ENCODE measurements around the gene RIMS4. TPM values are rescaled to one million over a fixed set of nuclear protein-coding genes. Genes with fewer than 3 reads are reported as not detected.
A peak's percentile ranks its signal among the peaks of the same experiment; 100 is the strongest.

Gene RIMS4
- total and polyA plus RNA-seq, 2 of the 13 experiments (the other 11 are each of a cell fraction or from before 2014, with no cell fraction given): 0.01 to 0.07 TPM

GRCh38 chr20:44736170-44737021 lies 74.0 kb downstream of the RIMS4 start (continued):
- peak; percentile 44; the same call in 1 of the 2 replicates for TF ChIP-seq POLR2AphosphoS5 (IDR thresholded peaks at IDR 0.05; ENCODE audit: low read depth, low read length)
- TF ChIP-seq MTA1 (CRISPR knock-in tag; IDR thresholded peaks at IDR 0.05; ENCODE audit: borderline replicate concordance): no peak
- TF ChIP-seq ZNF7 (CRISPR knock-in tag; IDR thresholded peaks at IDR 0.05): no peak
- TF ChIP-seq IKZF4 (CRISPR knock-in tag; IDR thresholded peaks at IDR 0.05; ENCODE audit: borderline replicate concordance, low read depth, not compliant biosample characterization): no peak
- TF ChIP-seq ZNF10 (CRISPR knock-in tag; IDR thresholded peaks at IDR 0.05; ENCODE audit: borderline replicate concordance, low read depth): no peak
- no peak for TF ChIP-seq ZBTB39 (CRISPR knock-in tag; IDR thresholded peaks at IDR 0.05)
- no peak for TF ChIP-seq TBX2 (CRISPR knock-in tag; IDR thresholded peaks at IDR 0.05; ENCODE audit: borderline replicate concordance)
- TF ChIP-seq IRF2 (CRISPR knock-in tag; IDR thresholded peaks at IDR 0.05): peak; percentile 80
- no peak for TF ChIP-seq ZBTB21 (CRISPR knock-in tag; IDR thresholded peaks at IDR 0.05)
- peak; percentile 61; the same call in 1 of the 2 replicates for TF ChIP-seq ZMYM3 (CRISPR knock-in tag; IDR thresholded peaks at IDR 0.05)
- no peak for TF ChIP-seq CENPX (CRISPR knock-in tag; IDR thresholded peaks at IDR 0.05)
- TF ChIP-seq KDM5A (IDR thresholded peaks at IDR 0.05; ENCODE audit: borderline replicate concordance, low read length): no peak
- TF ChIP-seq RFXANK (CRISPR knock-in tag; IDR thresholded peaks at IDR 0.05): no peak
- TF ChIP-seq JUN (CRISPR knock-in tag; IDR thresholded peaks at IDR 0.05): no peak
- TF ChIP-seq ZNF362 (CRISPR knock-in tag; IDR thresholded peaks at IDR 0.05; ENCODE audit: borderline replicate concordance): no peak
- 0 out of 2 replicates have a peak, but pooled peaks have one; percentile 29 for TF ChIP-seq ZFP1 (CRISPR knock-in tag; IDR thresholded peaks at IDR 0.05)
- no peak for TF ChIP-seq SKIL (CRISPR knock-in tag; IDR thresholded peaks at IDR 0.05; ENCODE audit: borderline replicate concordance)
- no peak for TF ChIP-seq ZBTB37 (CRISPR knock-in tag; IDR thresholded peaks at IDR 0.05)
- peak; percentile 67 for TF ChIP-seq SUZ12 (IDR thresholded peaks at IDR 0.05; ENCODE audit: low read depth, low read length)
- TF ChIP-seq FOXM1 (CRISPR knock-in tag; IDR thresholded peaks at IDR 0.05): no peak
- TF ChIP-seq PRPF4 (IDR thresholded peaks at IDR 0.05; ENCODE audit: low read depth, low read length, poor library complexity, severe bottlenecking): no peak
- no peak for TF ChIP-seq ZNF468 (CRISPR knock-in tag; IDR thresholded peaks at IDR 0.05)
- TF ChIP-seq WIZ (CRISPR knock-in tag; IDR thresholded peaks at IDR 0.05): peak; percentile 87
- peak; percentile 89 for TF ChIP-seq NFYB (CRISPR knock-in tag; IDR thresholded peaks at IDR 0.05)
- TF ChIP-seq ZNF274 (CRISPR knock-in tag; IDR thresholded peaks at IDR 0.05): no peak
